SK-N-MC (cell line): ENCODE results near the gene LANCL1.

Source experiments
- DNase-seq: peaks from one replicate; pipeline ENCODE4 v3.0.0-alpha.2; 2011; ENCODE audit warnings: low read depth, low spot score
- H3K27ac ChIP-seq: fragments of 200-600 bp; sonication (generic); 2 replicates; pipeline ENCODE4 v1.5.1; 2016; ENCODE audit warnings: mixed run types
- H3K36me3 ChIP-seq: fragments of 200-600 bp; sonication (generic); 2 replicates; pipeline ENCODE4 v1.6.1; 2017; ENCODE audit warnings: antibody characterized with exemption, low read length, mixed read lengths; ENCODE audit not compliant: insufficient read depth
- H3K4me3 ChIP-seq: fragments of 200-600 bp; sonication (generic); 2 replicates; pipeline ENCODE4 v1.5.1; 2016
- H3K9ac ChIP-seq: fragments of 200-600 bp; sonication (generic); 2 replicates; pipeline ENCODE4 v1.8.0; 2017; ENCODE audit warnings: mixed run types, mixed read lengths; ENCODE audit not compliant: insufficient read length
- H3K9me3 ChIP-seq: fragments of 200-600 bp; sonication (generic); 2 replicates; pipeline ENCODE4 v1.6.1; 2017; ENCODE audit warnings: low read depth, mild to moderate bottlenecking, antibody characterized with exemption, low read length, moderate library complexity, mixed read lengths
- EZH2 ChIP-seq: fragments of 200-600 bp; sonication (generic); IDR thresholded peaks from one replicate; pipeline ENCODE4 v1.6.1; 2017; ENCODE audit warnings: antibody characterized with exemption
- FOXP2 ChIP-seq: optimal IDR thresholded peaks from 2 replicates; pipeline ENCODE3; 2011; ENCODE audit warnings: mild to moderate bottlenecking, moderate library complexity; ENCODE audit not compliant: insufficient read depth; ENCODE audit errors: extremely low read length, control extremely low read depth
- POLR2AphosphoS5 ChIP-seq: IDR thresholded peaks from 2 replicates; pipeline ENCODE4 v1.6.1; 2012; ENCODE audit warnings: mild to moderate bottlenecking, low read depth, low read length, borderline replicate concordance

The LANCL1 gene

DNA sequence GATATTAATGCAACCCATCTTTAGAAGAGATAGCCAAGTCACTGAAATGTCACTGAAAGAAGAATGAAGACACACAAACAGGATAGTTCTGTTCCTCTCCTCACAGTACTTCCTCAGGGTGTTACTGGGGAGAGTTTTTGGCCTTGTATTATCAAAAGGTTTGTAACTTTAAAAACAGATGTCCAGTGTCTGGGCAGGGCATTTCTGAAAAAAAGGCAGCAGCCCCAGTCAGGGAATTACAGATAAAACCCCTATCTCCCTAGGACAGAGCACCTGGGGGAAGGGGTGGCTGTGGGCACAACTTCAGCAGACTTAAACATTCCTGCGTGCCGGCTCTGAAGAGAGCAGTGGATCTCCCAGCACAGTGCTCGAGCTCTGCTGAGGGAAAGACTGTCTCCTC lies 30.8 kb downstream of the LANCL1 start:
- Histone ChIP-seq H3K9ac (no peak overlapping the region), H3K27ac (no peak overlapping the region), H3K4me3 (no peak overlapping the region), H3K9me3 (no peaks in the 10 kb centered on the region), H3K36me3 (peaks cover 14% of the 10 kb centered on the region)
- DNase-seq = no peak
- TF ChIP-seq FOXP2 (no peak), EZH2 (no peak), POLR2AphosphoS5 (no peak)

DNA sequence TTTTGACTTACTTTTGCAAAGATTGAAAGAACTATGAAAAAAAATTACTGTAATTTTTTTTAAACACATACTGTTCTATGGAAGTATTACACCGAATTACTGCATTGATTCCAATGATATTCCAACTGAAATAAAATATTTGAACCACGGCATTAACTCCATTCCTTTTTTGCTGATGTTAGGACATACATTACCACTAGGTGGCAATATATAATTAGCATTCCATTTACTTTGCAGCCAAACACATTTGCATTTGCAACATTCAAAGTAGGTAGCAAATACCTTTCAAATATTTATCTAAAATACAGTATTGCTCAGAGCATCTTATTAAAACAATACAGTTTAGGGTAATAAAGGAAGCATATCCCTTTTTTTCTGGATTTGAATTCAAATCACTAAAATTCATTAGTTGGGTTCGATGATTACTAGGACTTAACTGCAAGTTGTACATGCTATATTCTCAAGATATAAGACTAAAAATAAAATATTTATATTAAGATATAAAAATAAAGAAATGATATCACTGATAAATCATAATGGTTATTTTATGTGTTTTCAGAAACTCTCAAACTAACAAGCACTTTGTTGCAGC lies 31.3 kb downstream of the LANCL1 start:
- no peak overlapping the region for H3K4me3 ChIP-seq
- H3K9ac ChIP-seq = no peak overlapping the region
- H3K9me3 ChIP-seq = no peaks in the 10 kb centered on the region
- H3K36me3 ChIP-seq = peaks cover 18% of the 10 kb centered on the region; the same call in 1 of the 2 replicates
- no peak overlapping the region for H3K27ac ChIP-seq
- no peak for TF ChIP-seq POLR2AphosphoS5
- TF ChIP-seq EZH2 = no peak
- TF ChIP-seq FOXP2 = no peak
- no peak for DNase-seq

DNA sequence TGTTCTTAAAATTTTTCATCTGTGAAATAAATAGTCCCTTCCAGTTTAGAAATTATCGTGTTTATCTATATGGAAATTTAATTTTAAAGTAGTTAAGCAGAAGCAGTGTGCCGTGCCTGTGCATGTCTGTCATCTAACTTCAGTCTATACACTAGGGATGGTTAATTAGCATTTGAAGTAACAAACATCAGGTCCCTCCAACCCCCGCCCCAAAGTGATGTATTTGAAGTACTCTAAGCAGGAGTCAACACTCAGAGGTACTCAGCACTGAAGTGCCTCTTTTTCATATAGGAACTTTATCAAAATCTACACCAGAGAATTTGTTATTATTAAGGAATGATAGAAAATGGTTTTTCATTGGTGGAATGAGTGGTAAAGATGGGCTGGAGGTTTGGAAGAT lies 33.0 kb downstream of the LANCL1 start:
- H3K4me3 ChIP-seq = no peak overlapping the region
- no peak overlapping the region for H3K27ac ChIP-seq
- no peak for DNase-seq

DNA sequence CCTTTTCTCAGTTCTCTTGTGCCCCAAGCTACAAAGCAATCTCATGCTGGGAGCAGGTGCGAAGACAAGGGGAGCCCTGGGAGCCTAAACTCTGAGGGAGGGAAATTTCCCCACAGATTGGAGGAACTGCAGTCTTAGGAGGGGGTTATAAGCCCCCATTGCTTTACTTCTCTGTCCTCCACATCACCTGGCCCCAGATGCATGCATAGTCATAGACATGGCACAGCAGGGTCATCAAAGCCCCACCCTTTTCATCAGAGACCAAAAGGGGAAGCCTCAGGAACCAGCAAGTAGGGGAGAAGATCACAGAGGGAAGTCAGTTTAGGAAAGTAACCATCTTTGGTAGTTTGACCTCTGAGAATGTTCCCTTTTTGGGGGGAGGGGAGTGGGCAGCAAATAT lies 33.7 kb downstream of the LANCL1 start:
- peaks cover 33% of the 10 kb centered on the region for H3K36me3 ChIP-seq
- no peaks in the 10 kb centered on the region for H3K9me3 ChIP-seq
- H3K9ac ChIP-seq = no peak overlapping the region
- no peak overlapping the region for H3K4me3 ChIP-seq
- no peak for TF ChIP-seq POLR2AphosphoS5
- no peak for TF ChIP-seq EZH2
- no peak for TF ChIP-seq FOXP2
- no peak overlapping the region for H3K27ac ChIP-seq
- DNase-seq = no peak

More for the DNA sequence above, 33.0 kb downstream of the LANCL1 start:
- TF ChIP-seq EZH2 (no peak), POLR2AphosphoS5 (no peak), FOXP2 (no peak)
- Histone ChIP-seq H3K9me3 (no peaks in the 10 kb centered on the region), H3K36me3 (peaks cover 30% of the 10 kb centered on the region), H3K9ac (no peak overlapping the region)

DNA sequence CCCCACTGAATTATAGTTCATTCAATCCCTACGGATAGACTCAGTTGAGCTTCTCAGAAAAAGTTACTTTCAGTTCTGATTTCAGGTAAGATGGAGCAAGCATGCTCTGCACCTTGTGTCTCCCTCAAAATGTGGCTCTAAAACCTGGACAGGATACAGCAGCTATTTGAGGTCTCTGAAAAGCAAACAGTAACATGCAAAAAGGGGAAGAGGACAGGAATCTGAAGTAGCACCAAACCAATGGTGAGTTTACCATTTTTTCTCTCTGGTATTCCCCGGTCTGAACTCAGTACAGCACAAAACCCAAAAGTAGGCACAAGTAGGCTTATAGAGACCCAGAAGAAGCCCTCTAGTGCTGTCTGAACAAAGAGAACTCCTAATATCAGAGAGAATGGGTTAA lies 34.1 kb downstream of the LANCL1 start:
- H3K9me3 ChIP-seq = no peaks in the 10 kb centered on the region
- H3K27ac ChIP-seq = no peak overlapping the region
- no peak overlapping the region for H3K4me3 ChIP-seq
- DNase-seq = no peak
- TF ChIP-seq POLR2AphosphoS5 (no peak), EZH2 (no peak), FOXP2 (no peak)
- peaks cover 37% of the 10 kb centered on the region for H3K36me3 ChIP-seq
- H3K9ac ChIP-seq = no peak overlapping the region

DNA sequence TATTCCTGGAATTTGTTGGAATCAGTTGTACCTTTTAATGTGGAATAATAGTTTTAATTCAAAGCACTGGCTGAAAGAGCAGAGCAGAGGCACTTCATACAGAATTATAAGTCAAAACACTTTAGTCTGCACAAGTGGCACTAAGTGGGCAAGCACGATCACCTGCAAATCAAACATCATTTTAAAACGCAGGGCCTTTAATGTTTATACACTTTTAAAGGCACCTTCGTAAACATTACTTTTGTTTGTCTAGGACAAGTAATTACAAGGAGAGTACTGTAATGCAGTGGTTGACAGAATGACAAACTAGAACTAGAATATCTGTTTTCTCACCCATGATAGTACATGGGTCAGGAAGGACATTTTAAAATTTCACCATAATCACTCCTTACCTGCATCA lies 36.4 kb downstream of the LANCL1 start:
- no peak overlapping the region for H3K9ac ChIP-seq
- H3K4me3 ChIP-seq = no peak overlapping the region
- H3K36me3 ChIP-seq = peaks cover 49% of the 10 kb centered on the region
- no peak overlapping the region for H3K27ac ChIP-seq
- no peak for DNase-seq
- no peak for TF ChIP-seq EZH2
- TF ChIP-seq POLR2AphosphoS5 = no peak
- no peak for TF ChIP-seq FOXP2
- H3K9me3 ChIP-seq = no peaks in the 10 kb centered on the region

DNA sequence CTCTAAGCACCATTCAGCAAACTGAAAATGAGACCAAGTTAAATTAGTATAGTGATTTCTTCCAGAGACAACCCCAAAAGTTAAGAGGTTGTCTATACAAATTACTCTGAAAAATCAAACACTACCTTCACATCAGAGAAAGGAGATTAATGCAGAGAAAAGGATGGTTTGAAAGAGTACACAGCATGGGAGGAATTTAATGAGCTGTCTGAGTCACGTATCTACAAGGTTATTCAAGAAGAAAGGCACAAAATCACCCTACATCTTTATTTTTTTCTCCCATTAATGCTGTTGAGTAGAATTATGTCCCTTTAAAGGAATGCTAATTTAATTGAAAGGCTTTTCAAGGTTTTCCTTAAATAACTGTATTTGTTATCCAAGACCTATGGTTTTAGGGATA lies 41.1 kb downstream of the LANCL1 start:
- TF ChIP-seq EZH2 = no peak
- no peak for TF ChIP-seq FOXP2
- no peak for TF ChIP-seq POLR2AphosphoS5
- H3K4me3 ChIP-seq = no peak overlapping the region
- DNase-seq = no peak
- H3K9me3 ChIP-seq = no peaks in the 10 kb centered on the region
- H3K36me3 ChIP-seq = peaks cover 88% of the 10 kb centered on the region
- H3K27ac ChIP-seq = no peak overlapping the region
- H3K9ac ChIP-seq = no peak overlapping the region

DNA sequence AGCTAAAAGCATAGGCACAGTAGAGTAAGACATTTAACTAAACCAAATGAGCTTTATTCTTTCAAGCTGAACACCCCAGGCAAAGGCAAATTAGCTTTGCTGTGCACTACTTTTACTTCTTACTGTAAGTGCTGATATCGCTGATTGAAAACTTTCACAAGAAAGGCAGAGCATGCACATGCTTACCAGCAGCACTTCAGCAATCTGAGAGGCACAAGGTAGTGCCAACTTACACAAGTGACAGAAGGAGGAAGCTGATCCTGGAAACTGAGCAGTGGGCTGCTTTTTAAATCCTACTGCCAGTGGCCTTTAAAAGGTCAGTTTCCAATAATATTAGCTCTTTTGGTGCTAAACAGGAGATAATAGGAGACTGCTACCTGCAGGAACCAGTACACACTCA lies 43.9 kb downstream of the LANCL1 start:
- Histone ChIP-seq H3K9me3 (no peaks in the 10 kb centered on the region), H3K9ac (no peak overlapping the region), H3K36me3 (peaks cover 93% of the 10 kb centered on the region), H3K4me3 (no peak overlapping the region), H3K27ac (no peak overlapping the region)
- TF ChIP-seq EZH2 (no peak), POLR2AphosphoS5 (no peak), FOXP2 (no peak)
- DNase-seq = no peak
